Mesenchymal stem cell (in vitro differentiated cells and primary cell): ENCODE data around the gene SSX2IP.

Experiments
- DNase-seq: peaks from one replicate; pipeline ENCODE4 v3.0.0-alpha.2; 2013
- H2AFZ ChIP-seq: one replicate; pipeline ENCODE4 v1.6.1; 2013; ENCODE audit warnings: low read depth, mild to moderate bottlenecking, control low read depth, inconsistent platforms, low read length, moderate library complexity
- H2AK5ac ChIP-seq: 2 replicates; pipeline ENCODE4 v1.6.1; 2013; ENCODE audit warnings: low read length, moderate library complexity, mild to moderate bottlenecking, inconsistent platforms; ENCODE audit not compliant: severe bottlenecking
- H2BK120ac ChIP-seq: one replicate; pipeline ENCODE4 v1.6.1; 2013; ENCODE audit warnings: low read depth, mild to moderate bottlenecking, inconsistent platforms, low read length, moderate library complexity
- H2BK12ac ChIP-seq, 2 experiments: one replicate each; pipeline ENCODE4 v1.6.1; 2013; ENCODE audit warnings: inconsistent platforms in 2 of 2, low read length in 2 of 2, mild to moderate bottlenecking in 2 of 2, moderate library complexity in 2 of 2, control low read depth in 1 of 2
- H2BK15ac ChIP-seq: one replicate; pipeline ENCODE4 v1.6.1; 2013; ENCODE audit warnings: mild to moderate bottlenecking, low read depth, inconsistent platforms; ENCODE audit not compliant: poor library complexity, severe bottlenecking
- H2BK5ac ChIP-seq: 2 replicates; pipeline ENCODE4 v1.6.1; 2013; ENCODE audit warnings: low read depth, mild to moderate bottlenecking, low read length, control low read depth, inconsistent platforms; ENCODE audit not compliant: poor library complexity, severe bottlenecking
- H3K14ac ChIP-seq, 2 experiments: one replicate each; pipeline ENCODE4 v1.6.1; 2013; ENCODE audit warnings: inconsistent platforms in 2 of 2, low read length in 2 of 2, control low read depth in 1 of 2, mild to moderate bottlenecking in 1 of 2, moderate library complexity in 1 of 2
- H3K18ac ChIP-seq, 2 experiments: one replicate each; pipeline ENCODE4 v1.6.1; 2013; ENCODE audit warnings: inconsistent platforms in 2 of 2, low read length in 2 of 2, control low read depth in 1 of 2, low read depth in 1 of 2, mild to moderate bottlenecking in 1 of 2
- H3K23ac ChIP-seq, 2 experiments: one replicate each; pipeline ENCODE4 v1.6.1; 2013; ENCODE audit warnings: inconsistent platforms in 2 of 2, low read length in 2 of 2, mild to moderate bottlenecking in 2 of 2, moderate library complexity in 2 of 2, control low read depth in 1 of 2
- H3K27ac ChIP-seq: 2 replicates; pipeline ENCODE4 v1.5.1; 2013; ENCODE audit warnings: mild to moderate bottlenecking, moderate library complexity, low read length, control low read depth, inconsistent platforms; ENCODE audit not compliant: poor library complexity, severe bottlenecking
- H3K27me3 ChIP-seq, 2 experiments: 2 replicates each; pipeline versions ENCODE4 v1.6.1 to v1.7.0; 2013; ENCODE audit warnings: low read length in 2 of 2, mild to moderate bottlenecking in 2 of 2, moderate library complexity in 2 of 2, control low read depth in 1 of 2, inconsistent platforms in 1 of 2; ENCODE audit not compliant: control insufficient read depth in 1 of 2, insufficient read depth in 1 of 2
- H3K36me3 ChIP-seq, 2 experiments: 2 replicates each; pipeline versions ENCODE4 v1.6.1 to v1.7.0; 2013; ENCODE audit warnings: low read length in 2 of 2, control low read depth in 1 of 2, inconsistent platforms in 1 of 2, low read depth in 1 of 2, mild to moderate bottlenecking in 1 of 2; ENCODE audit not compliant: insufficient read depth in 2 of 2, control insufficient read depth in 1 of 2
- H3K4ac ChIP-seq, 2 experiments: one replicate each; pipeline ENCODE4 v1.6.1; 2013; ENCODE audit warnings: inconsistent platforms in 2 of 2, low read length in 2 of 2, mild to moderate bottlenecking in 2 of 2, moderate library complexity in 2 of 2, control low read depth in 1 of 2, low read depth in 1 of 2
- H3K4me1 ChIP-seq: 2 replicates; pipeline ENCODE4 v1.6.1; 2013; ENCODE audit warnings: low read depth, low read length, control low read depth; ENCODE audit not compliant: control insufficient read depth, insufficient read depth
- H3K4me2 ChIP-seq: 2 replicates; pipeline ENCODE4 v1.6.1; 2013; ENCODE audit warnings: low read length, mild to moderate bottlenecking, inconsistent platforms; ENCODE audit not compliant: poor library complexity, severe bottlenecking
- H3K4me3 ChIP-seq, 2 experiments: 2 replicates each; pipeline versions ENCODE4 v1.5.1 to v1.7.0; 2013; ENCODE audit warnings: low read length in 2 of 2, mild to moderate bottlenecking in 2 of 2, control low read depth in 1 of 2, low read depth in 1 of 2; ENCODE audit not compliant: insufficient read depth in 1 of 2
- H3K79me1 ChIP-seq: replicated peaks from 2 replicates; pipeline ENCODE4 v1.6.1; 2013; ENCODE audit warnings: mild to moderate bottlenecking, control low read depth, low read length, inconsistent platforms; ENCODE audit not compliant: poor library complexity, severe bottlenecking
- H3K9ac ChIP-seq: 2 replicates; pipeline ENCODE4 v1.7.0; 2013; ENCODE audit warnings: mild to moderate bottlenecking, low read length, moderate library complexity
- H3K9me3 ChIP-seq: 2 replicates; pipeline ENCODE4 v1.7.0; 2013; ENCODE audit warnings: mild to moderate bottlenecking, low read length; ENCODE audit not compliant: control insufficient read depth
- H4K8ac ChIP-seq: one replicate; pipeline ENCODE4 v1.6.1; 2013; ENCODE audit warnings: inconsistent platforms, mild to moderate bottlenecking, low read length, moderate library complexity
- H4K91ac ChIP-seq: one replicate; pipeline ENCODE4 v1.6.1; 2013; ENCODE audit warnings: mild to moderate bottlenecking, low read length, inconsistent platforms
- WGBS: methylation state at CpG from one replicate; pipeline ENCODE4 v1.1.7; 2013; ENCODE audit warnings: mixed read lengths; 5-methylcytosine and 5-hydroxymethylcytosine counted together

SSX2IP gene

DNA sequence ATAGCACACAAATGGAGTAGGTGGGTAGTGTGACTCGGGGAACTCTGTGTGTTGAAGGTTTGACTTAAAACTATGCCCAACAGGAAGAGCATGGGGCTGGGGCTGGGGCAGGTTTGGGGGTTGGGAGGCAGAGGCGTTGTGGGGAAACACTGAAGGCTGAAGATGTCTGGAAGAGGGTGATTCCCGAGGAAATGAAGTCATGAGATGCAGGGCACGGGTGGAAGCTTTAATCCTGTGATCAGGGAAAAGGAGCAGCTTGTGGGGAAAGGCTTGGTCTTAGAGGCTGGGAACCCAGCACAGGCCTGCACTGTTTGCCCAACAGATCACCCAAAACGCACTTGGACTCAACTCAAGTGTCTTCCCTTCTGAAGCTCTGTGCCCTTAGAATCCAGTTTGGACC is 89.5 kb downstream of the SSX2IP start:
- H2AFZ ChIP-seq = no peak overlapping the region
- H3K9ac ChIP-seq = no peak overlapping the region
- H3K36me3 ChIP-seq = no peaks in the 10 kb centered on the region
- no peak overlapping the region for H2BK5ac ChIP-seq
- no peaks in the 10 kb centered on the region for H3K27me3 ChIP-seq
- H4K8ac ChIP-seq = peak overlapping the region; percentile 39
- H2BK15ac ChIP-seq = peak overlapping the region; percentile 18
- H2BK12ac ChIP-seq = peak overlapping the region in 1 of 2 experiments; percentile 88
- no peak overlapping the region for H2BK120ac ChIP-seq
- H3K14ac ChIP-seq = no peak overlapping the region
- H2AK5ac ChIP-seq = no peak overlapping the region
- no peaks in the 10 kb centered on the region for H3K79me1 ChIP-seq
- WGBS = 78% methylated on average over 5 of the region's 5 CpGs
- H4K91ac ChIP-seq = no peak overlapping the region
- no peak overlapping the region for H3K27ac ChIP-seq
- peak overlapping the region in 1 of 2 experiments; percentile 68 for H3K18ac ChIP-seq
- H3K4ac ChIP-seq = peak overlapping the region in 1 of 2 experiments; percentile 37
- DNase-seq = no peak
- H3K9me3 ChIP-seq = no peaks in the 10 kb centered on the region
- no peak overlapping the region for H3K4me2 ChIP-seq
- peaks cover 3% of the 10 kb centered on the region for H3K4me1 ChIP-seq
- H3K23ac ChIP-seq = no peak overlapping the region
- H3K4me3 ChIP-seq = no peak overlapping the region

DNA sequence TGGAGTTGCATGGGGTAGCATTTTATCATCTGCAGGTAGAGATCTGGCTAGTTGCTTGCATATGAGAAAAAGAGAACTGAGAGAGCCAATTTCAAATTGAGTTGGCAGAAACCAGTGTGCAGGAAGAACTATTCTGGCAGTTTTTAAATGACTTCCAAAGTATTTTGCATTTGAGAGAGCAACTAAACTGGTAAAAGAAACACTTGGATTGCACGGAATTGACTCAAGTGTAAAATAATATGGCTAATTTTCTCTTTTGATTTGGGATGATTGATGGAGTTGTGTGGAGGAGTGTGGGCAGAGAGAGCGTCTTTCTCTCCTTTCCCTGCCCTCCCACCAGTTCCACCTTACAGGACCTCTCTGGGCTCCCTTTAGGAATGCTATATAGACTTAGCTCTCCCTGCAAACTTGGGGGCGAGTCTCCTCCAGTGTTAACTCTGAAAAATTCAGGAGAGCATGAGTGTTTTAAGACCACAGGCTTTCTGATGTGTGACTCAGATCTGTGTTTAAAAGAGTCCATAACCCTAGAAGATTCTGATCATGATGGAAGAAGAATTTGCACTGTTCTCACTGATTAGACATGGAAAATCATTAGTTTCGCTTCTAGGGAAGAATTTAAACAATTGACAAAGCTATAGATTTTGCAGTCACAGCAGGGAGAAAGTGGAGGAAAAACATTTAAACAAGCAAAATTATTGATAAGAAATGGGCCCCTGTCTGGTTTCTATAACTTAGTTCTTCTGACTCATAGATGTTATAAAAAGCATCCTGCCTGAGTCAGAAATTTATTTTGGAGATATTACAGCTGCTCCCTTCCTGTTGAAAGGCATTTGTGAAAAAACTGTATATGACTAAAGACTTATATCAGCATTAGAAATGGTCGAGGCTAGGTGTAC is 91.2 kb downstream of the SSX2IP start:
- H3K4me1 ChIP-seq = peaks cover 3% of the 10 kb centered on the region
- H3K23ac ChIP-seq = no peak overlapping the region
- H4K91ac ChIP-seq = no peak overlapping the region
- H3K4me2 ChIP-seq = no peak overlapping the region
- H2BK12ac ChIP-seq = no peak overlapping the region
- H2AFZ ChIP-seq = no peak overlapping the region
- H3K4me3 ChIP-seq = peak overlapping the region in 1 of 2 experiments; percentile 61
- no peaks in the 10 kb centered on the region for H3K27me3 ChIP-seq
- no peaks in the 10 kb centered on the region for H3K79me1 ChIP-seq
- H2BK120ac ChIP-seq = no peak overlapping the region
- no peaks in the 10 kb centered on the region for H3K9me3 ChIP-seq
- no peak overlapping the region for H3K18ac ChIP-seq
- no peak overlapping the region for H2BK5ac ChIP-seq
- peak; percentile 83 for DNase-seq
- H3K27ac ChIP-seq = peak overlapping the region; percentile 42
- H2AK5ac ChIP-seq = no peak overlapping the region
- no peak overlapping the region for H3K14ac ChIP-seq
- WGBS = 28% methylated on average over 4 of the region's 5 CpGs
- H4K8ac ChIP-seq = no peak overlapping the region
- H3K4ac ChIP-seq = no peak overlapping the region
- peak overlapping the region; percentile 81 for H3K9ac ChIP-seq
- no peaks in the 10 kb centered on the region for H3K36me3 ChIP-seq
- no peak overlapping the region for H2BK15ac ChIP-seq

DNA sequence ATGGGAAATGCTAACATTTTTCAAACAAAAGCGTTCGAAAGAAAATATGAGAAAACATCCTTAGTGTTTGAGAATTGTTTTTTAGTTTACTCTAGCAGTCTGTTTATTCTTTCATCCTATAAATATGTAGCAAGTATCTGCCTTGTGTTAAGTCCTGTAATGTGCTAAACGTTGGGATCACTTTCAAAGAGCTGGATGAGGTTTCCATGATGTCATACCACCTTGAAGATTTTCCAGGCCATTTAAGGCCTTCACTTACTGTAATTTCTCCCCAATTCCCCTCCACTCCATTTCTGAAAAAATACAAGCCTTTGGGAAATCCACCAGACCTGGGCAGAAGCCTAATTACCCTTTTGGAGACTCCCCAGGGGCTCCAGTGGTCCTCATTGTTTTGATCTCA is 91.8 kb downstream of the SSX2IP start:
- H3K27me3 ChIP-seq = no peaks in the 10 kb centered on the region
- peaks cover 3% of the 10 kb centered on the region for H3K4me1 ChIP-seq
- no peak overlapping the region for H3K23ac ChIP-seq
- no peak overlapping the region for H2BK5ac ChIP-seq
- H3K36me3 ChIP-seq = no peaks in the 10 kb centered on the region
- H2BK120ac ChIP-seq = no peak overlapping the region
- peak overlapping the region in 1 of 2 experiments; percentile 61 for H3K4me3 ChIP-seq
- H4K8ac ChIP-seq = no peak overlapping the region
- no peaks in the 10 kb centered on the region for H3K9me3 ChIP-seq
- H4K91ac ChIP-seq = no peak overlapping the region
- no peak overlapping the region for H2AK5ac ChIP-seq
- H3K4ac ChIP-seq = no peak overlapping the region
- no peak overlapping the region for H3K18ac ChIP-seq
- DNase-seq = peak; percentile 46
- WGBS = 29% methylated on average over 1 of the region's 3 CpGs
- no peak overlapping the region for H3K4me2 ChIP-seq
- no peak overlapping the region for H3K14ac ChIP-seq
- H2BK12ac ChIP-seq = no peak overlapping the region
- no peak overlapping the region for H2BK15ac ChIP-seq
- H3K79me1 ChIP-seq = no peaks in the 10 kb centered on the region
- no peak overlapping the region for H2AFZ ChIP-seq
- H3K9ac ChIP-seq = peak overlapping the region; percentile 81
- H3K27ac ChIP-seq = no peak overlapping the region

DNA sequence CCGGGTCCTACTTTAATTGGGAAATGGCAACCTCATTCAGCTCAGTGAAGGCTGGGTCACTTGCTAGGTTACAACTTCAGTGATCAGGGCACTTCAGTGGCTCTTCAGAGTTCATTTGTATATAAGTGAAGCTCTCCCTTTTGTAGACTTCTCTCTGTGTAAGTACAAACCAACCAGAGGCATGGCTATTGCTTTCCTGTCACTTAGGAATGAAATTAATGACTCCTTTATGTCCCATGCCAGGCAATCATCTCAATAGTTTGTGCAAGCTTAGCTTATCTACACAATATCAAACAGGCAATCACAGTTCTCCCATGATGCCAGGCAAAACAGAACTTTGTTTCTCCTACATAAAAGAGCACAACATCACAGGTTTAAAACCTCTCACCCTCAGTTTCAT is 93.2 kb downstream of the SSX2IP start:
- Histone ChIP-seq H2BK5ac (no peak overlapping the region), H3K4me2 (no peak overlapping the region), H3K4ac (no peak overlapping the region), H4K8ac (no peak overlapping the region), H2BK15ac (no peak overlapping the region), H4K91ac (no peak overlapping the region), H3K4me1 (peaks cover 3% of the 10 kb centered on the region), H3K36me3 (no peaks in the 10 kb centered on the region), H2AFZ (no peak overlapping the region), H2AK5ac (no peak overlapping the region), H3K18ac (no peak overlapping the region), H3K4me3 (no peak overlapping the region), H3K79me1 (no peaks in the 10 kb centered on the region), H2BK12ac (no peak overlapping the region), H3K9ac (no peak overlapping the region), H3K27ac (no peak overlapping the region), H2BK120ac (no peak overlapping the region), H3K9me3 (no peaks in the 10 kb centered on the region), H3K23ac (no peak overlapping the region), H3K27me3 (no peaks in the 10 kb centered on the region), H3K14ac (no peak overlapping the region)
- 100% methylated on average over 1 of the region's 1 CpG for WGBS
- DNase-seq = no peak
